ENCODE data around the gene ATXN10.

ATXN10 gene

DNA sequence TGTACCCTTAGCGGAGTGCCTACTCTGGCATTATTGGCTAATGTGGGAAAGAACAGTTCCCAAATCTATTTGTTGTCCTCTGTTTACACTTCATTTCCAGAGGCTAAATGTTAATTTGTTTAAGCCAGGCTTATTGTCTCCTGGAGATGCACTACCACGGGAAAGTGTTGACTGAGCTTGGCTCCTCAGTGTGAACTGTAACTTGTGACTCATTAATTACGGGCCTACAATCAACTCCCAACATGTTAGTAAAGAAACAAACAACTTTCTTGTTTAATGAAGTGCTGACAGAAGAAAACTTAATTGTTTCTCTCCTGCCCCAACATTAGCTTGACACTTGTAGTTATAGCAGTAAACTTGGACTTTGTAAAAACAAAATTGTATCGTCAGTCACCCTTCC, 130.4 kb downstream of the ATXN10 start:
- TF ChIP-seq, protein P1, sequence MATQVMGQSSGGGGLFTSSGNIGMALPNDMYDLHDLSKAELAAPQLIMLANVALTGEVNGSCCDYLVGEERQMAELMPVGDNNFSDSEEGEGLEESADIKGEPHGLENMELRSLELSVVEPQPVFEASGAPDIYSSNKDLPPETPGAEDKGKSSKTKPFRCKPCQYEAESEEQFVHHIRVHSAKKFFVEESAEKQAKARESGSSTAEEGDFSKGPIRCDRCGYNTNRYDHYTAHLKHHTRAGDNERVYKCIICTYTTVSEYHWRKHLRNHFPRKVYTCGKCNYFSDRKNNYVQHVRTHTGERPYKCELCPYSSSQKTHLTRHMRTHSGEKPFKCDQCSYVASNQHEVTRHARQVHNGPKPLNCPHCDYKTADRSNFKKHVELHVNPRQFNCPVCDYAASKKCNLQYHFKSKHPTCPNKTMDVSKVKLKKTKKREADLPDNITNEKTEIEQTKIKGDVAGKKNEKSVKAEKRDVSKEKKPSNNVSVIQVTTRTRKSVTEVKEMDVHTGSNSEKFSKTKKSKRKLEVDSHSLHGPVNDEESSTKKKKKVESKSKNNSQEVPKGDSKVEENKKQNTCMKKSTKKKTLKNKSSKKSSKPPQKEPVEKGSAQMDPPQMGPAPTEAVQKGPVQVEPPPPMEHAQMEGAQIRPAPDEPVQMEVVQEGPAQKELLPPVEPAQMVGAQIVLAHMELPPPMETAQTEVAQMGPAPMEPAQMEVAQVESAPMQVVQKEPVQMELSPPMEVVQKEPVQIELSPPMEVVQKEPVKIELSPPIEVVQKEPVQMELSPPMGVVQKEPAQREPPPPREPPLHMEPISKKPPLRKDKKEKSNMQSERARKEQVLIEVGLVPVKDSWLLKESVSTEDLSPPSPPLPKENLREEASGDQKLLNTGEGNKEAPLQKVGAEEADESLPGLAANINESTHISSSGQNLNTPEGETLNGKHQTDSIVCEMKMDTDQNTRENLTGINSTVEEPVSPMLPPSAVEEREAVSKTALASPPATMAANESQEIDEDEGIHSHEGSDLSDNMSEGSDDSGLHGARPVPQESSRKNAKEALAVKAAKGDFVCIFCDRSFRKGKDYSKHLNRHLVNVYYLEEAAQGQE (IDR thresholded peaks at IDR 0.05; ENCODE audit: insufficient read depth in 1 of 2, low read depth in 2 of 2, low read length in 2 of 2), result no peak
- TF ChIP-seq SIN3A (IDR thresholded peaks at IDR 0.05; ENCODE audit: borderline replicate concordance, insufficient read depth, low read length) (no peak), FOXP2 (optimal IDR thresholded peaks at IDR 0.05; ENCODE audit: borderline replicate concordance, extremely low read depth, extremely low read length, insufficient read depth) (no peak), TAF1 (IDR thresholded peaks at IDR 0.05; ENCODE audit: borderline replicate concordance, insufficient read depth, low read length) (no peak), POLR2AphosphoS5 (IDR thresholded peaks at IDR 0.05; ENCODE audit: low read depth, low read length) (no peak)

DNA sequence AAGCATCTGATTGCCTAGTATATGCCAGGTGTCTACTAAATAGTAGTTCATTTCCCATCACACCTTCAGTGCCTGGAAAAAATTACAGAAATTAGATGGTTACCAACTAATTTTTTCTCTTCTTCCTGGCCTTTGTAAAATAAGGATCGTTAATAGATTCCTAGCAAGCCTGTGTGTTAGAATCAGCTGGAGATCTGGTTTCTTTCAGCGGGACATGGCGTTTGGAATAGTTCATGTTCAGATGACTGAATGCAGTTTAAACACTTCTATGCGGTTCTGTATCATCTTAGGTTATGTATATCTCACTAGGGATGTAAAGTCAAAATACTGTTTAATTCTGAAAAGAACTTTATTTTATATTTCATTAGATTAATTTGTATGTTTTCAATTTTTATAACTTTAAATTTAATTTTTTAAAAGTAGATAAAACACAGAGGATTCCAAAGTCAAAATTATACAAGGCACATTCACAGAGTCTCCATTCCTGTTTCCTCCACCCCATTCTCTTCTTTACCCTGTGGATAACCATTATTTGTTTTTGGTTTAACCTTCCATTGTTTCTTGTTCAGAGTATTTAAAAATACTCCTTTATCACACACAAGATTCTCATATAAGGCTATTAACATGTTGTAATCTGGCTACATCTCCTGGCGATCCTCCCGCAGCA, 132.8 kb downstream of the ATXN10 start:
- TF ChIP-seq FOXP2 (optimal IDR thresholded peaks at IDR 0.05; ENCODE audit: borderline replicate concordance, extremely low read depth, extremely low read length, insufficient read depth), result no peak
- TF ChIP-seq POLR2AphosphoS5 (IDR thresholded peaks at IDR 0.05; ENCODE audit: low read depth, low read length), result no peak
- TF ChIP-seq SIN3A (IDR thresholded peaks at IDR 0.05; ENCODE audit: borderline replicate concordance, insufficient read depth, low read length), result no peak
- TF ChIP-seq, protein P1 (IDR thresholded peaks at IDR 0.05; ENCODE audit: insufficient read depth in 1 of 2, low read depth in 2 of 2, low read length in 2 of 2), result no peak
- TF ChIP-seq TAF1 (IDR thresholded peaks at IDR 0.05; ENCODE audit: borderline replicate concordance, insufficient read depth, low read length), result no peak

DNA sequence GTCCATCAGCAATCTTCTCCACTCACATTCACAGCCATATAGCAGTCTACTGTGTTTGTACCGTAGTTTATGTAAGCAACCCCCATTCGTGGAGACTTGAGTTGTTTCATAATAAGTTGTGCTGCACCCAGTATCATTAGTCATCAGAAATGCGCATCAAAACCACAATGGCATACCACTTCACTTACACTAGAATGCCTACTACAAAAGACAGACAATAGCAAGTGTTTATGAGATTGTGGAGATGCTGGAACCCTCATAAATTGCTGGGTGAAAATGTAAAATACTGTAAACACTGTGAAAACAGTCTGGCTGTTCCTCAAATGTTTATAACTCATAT, 133.3 kb downstream of the ATXN10 start:
- TF ChIP-seq, protein P1 (IDR thresholded peaks at IDR 0.05; ENCODE audit: insufficient read depth in 1 of 2, low read depth in 2 of 2, low read length in 2 of 2), result no peak
- no peak for TF ChIP-seq POLR2AphosphoS5 (IDR thresholded peaks at IDR 0.05; ENCODE audit: low read depth, low read length)
- TF ChIP-seq FOXP2 (optimal IDR thresholded peaks at IDR 0.05; ENCODE audit: borderline replicate concordance, extremely low read depth, extremely low read length, insufficient read depth), result no peak
- no peak for TF ChIP-seq SIN3A (IDR thresholded peaks at IDR 0.05; ENCODE audit: borderline replicate concordance, insufficient read depth, low read length)
- TF ChIP-seq TAF1 (IDR thresholded peaks at IDR 0.05; ENCODE audit: borderline replicate concordance, insufficient read depth, low read length), result no peak

DNA sequence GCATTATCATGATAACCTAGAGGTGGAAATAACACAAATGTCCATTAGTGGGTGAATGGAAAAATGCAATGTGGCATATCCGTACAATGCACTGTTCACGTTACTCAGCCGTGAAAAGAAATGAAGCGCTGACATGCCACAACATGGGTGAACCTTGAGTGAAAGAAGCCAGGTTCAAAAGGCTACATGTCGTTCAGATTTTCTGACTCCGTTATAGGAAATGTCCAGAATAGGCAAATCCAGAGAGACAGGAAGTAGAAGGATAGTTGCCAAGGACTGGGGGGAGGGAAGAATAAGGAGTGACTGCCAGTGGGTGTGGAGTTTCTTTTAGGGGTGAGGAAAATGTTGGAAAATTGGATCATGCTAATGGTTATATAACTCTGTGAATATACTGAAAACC, 133.8 kb downstream of the ATXN10 start:
- TF ChIP-seq SIN3A (IDR thresholded peaks at IDR 0.05; ENCODE audit: borderline replicate concordance, insufficient read depth, low read length) (no peak), POLR2AphosphoS5 (IDR thresholded peaks at IDR 0.05; ENCODE audit: low read depth, low read length) (no peak), TAF1 (IDR thresholded peaks at IDR 0.05; ENCODE audit: borderline replicate concordance, insufficient read depth, low read length) (no peak), FOXP2 (optimal IDR thresholded peaks at IDR 0.05; ENCODE audit: borderline replicate concordance, extremely low read depth, extremely low read length, insufficient read depth) (no peak)
- TF ChIP-seq, protein P1 (IDR thresholded peaks at IDR 0.05; ENCODE audit: insufficient read depth in 1 of 2, low read depth in 2 of 2, low read length in 2 of 2), result no peak

Measured in PFSK-1 (cell line).